Measurements from ENCODE around the gene CDKN2AIPNL.
"Not testable (repeated sequence)": the region's sequence is repeated elsewhere in the genome, so short reads cannot be mapped to it uniquely, and the experiment has no call there.

Gene CDKN2AIPNL

DNA sequence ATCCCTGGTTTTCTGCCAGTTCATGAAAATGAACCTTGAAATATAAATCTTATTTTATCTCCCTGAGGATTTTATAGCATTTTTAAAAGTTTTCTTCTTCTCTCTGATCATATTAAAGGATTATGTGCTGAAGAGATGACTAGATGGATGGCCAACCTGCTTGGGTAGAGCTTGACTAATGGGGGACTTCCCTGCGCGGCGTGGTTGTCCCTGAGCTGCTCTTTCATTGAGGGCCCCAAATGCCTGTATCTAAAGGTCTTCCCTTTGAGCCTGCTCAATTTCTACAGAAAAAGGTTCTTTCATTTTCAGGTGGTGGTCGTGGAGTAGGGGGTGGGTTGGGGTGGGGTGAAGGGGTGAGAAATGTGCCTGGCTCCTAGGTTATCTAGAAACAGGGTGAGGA is 20.5 kb upstream of the CDKN2AIPNL start:
- TF ChIP-seq, protein P1, sequence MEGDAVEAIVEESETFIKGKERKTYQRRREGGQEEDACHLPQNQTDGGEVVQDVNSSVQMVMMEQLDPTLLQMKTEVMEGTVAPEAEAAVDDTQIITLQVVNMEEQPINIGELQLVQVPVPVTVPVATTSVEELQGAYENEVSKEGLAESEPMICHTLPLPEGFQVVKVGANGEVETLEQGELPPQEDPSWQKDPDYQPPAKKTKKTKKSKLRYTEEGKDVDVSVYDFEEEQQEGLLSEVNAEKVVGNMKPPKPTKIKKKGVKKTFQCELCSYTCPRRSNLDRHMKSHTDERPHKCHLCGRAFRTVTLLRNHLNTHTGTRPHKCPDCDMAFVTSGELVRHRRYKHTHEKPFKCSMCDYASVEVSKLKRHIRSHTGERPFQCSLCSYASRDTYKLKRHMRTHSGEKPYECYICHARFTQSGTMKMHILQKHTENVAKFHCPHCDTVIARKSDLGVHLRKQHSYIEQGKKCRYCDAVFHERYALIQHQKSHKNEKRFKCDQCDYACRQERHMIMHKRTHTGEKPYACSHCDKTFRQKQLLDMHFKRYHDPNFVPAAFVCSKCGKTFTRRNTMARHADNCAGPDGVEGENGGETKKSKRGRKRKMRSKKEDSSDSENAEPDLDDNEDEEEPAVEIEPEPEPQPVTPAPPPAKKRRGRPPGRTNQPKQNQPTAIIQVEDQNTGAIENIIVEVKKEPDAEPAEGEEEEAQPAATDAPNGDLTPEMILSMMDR (IDR thresholded peaks at IDR 0.05; ENCODE audit: insufficient read depth, low read depth, low read length, missing control alignments), result no peak
- H3K4me3 ChIP-seq (ENCODE audit: low read depth, low read length), result no peak overlapping the region
- no peak for DNase-seq (ENCODE audit: low read depth)

DNA sequence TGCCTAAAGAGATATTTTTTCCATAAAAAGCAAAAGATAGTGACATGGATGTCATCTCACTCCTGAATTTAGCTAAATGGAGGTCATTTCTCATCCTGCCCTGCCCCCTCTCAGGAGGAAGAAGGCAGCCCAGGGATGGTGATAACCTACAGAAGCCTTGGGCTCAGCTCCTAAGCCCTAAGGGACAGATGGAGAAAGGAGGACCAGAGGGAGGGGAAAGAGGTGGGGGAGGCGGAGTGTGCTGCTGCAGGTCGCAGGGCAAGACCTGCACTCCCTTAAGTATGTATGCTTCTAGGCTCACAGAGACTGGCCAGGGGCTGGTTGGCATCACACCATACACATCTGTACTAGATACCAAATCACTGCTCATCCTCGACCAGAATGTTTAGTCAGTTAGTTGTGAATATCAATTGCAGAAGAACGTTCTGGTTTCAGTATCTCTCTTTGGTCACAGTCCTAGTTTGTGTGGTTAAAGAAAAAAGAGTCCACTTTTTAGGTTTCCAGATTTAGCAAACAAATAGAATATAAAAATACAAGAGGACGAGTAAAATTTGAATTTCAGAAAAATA is 18.4 kb upstream of the CDKN2AIPNL start:
- no peak overlapping the region for H3K4me3 ChIP-seq (ENCODE audit: low read depth, low read length)
- TF ChIP-seq, protein P1 (IDR thresholded peaks at IDR 0.05; ENCODE audit: insufficient read depth, low read depth, low read length, missing control alignments), result no peak
- peak; percentile 37 for DNase-seq (ENCODE audit: low read depth)

DNA sequence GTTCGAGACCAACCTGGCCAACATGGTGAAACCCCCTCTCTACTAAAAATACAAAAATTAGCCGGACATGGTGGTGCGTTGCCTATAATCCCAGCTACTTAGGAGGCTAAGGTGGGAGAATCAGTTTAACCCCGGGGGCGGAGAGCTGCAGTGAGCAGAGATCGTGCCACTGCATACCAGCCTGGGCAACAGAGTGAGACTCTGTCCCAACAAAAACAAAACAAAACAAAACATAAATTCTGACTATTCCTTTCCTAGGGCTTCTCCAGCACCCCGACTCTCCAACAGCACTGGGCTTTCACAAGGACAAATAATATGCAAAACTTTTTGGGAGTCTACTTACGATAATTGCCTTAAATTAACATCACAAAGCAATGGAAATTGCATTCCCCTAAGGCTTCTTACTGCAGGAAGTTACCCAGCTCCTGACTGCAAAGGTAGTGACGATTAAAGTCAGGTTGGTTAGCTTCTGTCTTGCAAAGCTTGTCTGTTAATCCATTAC is 15.9 kb upstream of the CDKN2AIPNL start:
- TF ChIP-seq, protein P1 (IDR thresholded peaks at IDR 0.05; ENCODE audit: insufficient read depth, low read depth, low read length, missing control alignments), result no peak
- H3K4me3 ChIP-seq (ENCODE audit: low read depth, low read length), result no peak overlapping the region
- no peak for DNase-seq (ENCODE audit: low read depth)

DNA sequence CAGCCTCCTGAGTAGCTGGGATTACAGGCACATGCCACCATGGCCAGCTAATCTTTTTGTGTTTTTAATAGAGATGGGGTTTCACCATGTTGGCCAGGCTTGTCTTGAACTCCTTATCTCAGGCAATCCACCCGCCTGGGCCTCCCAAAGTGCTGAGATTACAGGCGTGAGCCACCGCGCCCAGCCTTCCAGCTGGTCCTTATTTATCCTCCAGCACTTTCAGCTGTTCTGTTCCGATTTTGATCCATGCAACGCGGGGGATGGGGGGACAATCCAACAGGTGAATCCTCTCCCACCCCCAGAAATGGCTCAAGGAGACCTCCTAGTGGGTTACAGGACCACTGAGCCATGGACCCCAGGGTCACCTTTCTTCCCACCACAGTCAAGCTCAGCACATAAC is 14.7 kb upstream of the CDKN2AIPNL start:
- H3K4me3 ChIP-seq (ENCODE audit: low read depth, low read length), result no peak overlapping the region
- DNase-seq (ENCODE audit: low read depth), result no peak
- TF ChIP-seq, protein P1 (IDR thresholded peaks at IDR 0.05; ENCODE audit: insufficient read depth, low read depth, low read length, missing control alignments), result no peak

DNA sequence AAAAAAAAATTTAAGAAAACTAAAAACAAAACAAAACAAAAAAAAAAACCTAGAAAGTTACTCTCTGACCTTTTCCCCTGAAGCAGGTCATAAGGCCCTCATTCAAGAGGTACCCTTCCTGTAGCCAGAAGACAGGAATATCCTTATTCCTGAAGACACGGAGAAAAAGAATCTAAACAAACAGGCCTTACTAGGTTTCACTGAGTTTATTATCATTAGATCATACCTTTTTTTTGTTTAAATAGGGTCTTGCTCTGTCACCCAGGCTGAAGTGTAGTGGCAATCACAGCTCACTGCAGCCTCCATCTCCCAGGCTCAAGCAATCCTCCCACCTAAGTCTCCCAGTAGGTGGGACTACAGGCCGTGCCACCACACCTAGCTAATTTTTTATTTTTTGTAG is 11.7 kb upstream of the CDKN2AIPNL start:
- TF ChIP-seq, protein P1 (IDR thresholded peaks at IDR 0.05; ENCODE audit: insufficient read depth, low read depth, low read length, missing control alignments), result no peak
- H3K4me3 ChIP-seq (ENCODE audit: low read depth, low read length), result no peak overlapping the region
- no peak for DNase-seq (ENCODE audit: low read depth)

DNA sequence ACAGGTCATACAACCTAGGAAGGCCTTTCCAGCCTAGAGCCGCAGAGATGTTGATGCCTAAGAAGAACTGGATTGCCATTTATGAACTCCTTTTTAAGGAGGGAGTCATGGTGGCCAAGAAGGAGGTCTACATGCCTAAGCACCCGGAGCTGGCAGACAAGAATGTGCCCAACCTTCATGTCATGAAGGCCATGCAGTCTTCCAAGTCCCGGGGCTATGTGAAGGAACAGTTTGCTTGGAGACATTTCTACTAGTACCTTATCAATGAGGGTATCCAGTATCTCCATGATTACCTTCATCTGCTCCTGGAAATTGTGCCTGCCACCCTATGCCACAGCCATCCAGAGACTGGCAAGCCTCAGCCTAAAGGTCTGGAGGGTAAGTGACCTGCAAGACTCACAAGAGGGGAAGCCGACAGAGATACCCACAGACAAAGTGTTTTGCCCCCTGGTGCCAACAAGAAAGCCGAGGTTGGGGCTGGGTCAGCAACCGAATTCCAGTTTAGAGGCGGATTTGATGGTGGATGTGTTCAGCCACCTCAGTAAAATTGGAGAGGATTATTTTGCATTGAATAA is 11.2 kb upstream of the CDKN2AIPNL start:
- TF ChIP-seq, protein P1 (IDR thresholded peaks at IDR 0.05; ENCODE audit: insufficient read depth, low read depth, low read length, missing control alignments), result no peak
- no peak overlapping the region for H3K4me3 ChIP-seq (ENCODE audit: low read depth, low read length)
- DNase-seq (ENCODE audit: low read depth), result no peak

DNA sequence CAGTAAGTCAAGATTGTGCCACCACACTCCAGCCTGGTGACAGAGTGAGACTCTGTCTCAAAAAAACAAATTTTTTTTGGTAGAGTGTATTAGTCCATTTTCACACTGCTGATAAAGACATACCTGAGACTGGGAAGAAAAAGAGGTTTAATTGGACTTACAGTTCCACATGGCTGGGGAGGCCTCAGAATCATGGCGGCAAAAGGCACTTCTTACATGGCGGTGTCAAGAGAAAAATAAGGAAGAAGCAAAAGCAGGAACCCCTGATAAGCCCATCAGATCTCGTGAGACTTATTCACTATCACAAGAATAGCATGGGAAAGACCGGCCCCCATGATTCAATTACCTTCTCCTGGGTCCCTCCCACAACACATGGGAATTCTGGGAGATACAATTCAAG is 9.4 kb upstream of the CDKN2AIPNL start:
- not testable (repeated sequence) for H3K4me3 ChIP-seq (ENCODE audit: low read depth, low read length); DNase-seq (ENCODE audit: low read depth)
